GM18868 (cell line): ENCODE measurements around the gene AGAP3.

Source experiments
- ATAC-seq: cut with Tn5 transposase; IDR thresholded peaks from one replicate; pipeline ENCODE4 v1.9.1; 2021; ENCODE audit warnings: mild to moderate bottlenecking, moderate library complexity; ENCODE audit not compliant: unreplicated experiment

The AGAP3 gene

DNA sequence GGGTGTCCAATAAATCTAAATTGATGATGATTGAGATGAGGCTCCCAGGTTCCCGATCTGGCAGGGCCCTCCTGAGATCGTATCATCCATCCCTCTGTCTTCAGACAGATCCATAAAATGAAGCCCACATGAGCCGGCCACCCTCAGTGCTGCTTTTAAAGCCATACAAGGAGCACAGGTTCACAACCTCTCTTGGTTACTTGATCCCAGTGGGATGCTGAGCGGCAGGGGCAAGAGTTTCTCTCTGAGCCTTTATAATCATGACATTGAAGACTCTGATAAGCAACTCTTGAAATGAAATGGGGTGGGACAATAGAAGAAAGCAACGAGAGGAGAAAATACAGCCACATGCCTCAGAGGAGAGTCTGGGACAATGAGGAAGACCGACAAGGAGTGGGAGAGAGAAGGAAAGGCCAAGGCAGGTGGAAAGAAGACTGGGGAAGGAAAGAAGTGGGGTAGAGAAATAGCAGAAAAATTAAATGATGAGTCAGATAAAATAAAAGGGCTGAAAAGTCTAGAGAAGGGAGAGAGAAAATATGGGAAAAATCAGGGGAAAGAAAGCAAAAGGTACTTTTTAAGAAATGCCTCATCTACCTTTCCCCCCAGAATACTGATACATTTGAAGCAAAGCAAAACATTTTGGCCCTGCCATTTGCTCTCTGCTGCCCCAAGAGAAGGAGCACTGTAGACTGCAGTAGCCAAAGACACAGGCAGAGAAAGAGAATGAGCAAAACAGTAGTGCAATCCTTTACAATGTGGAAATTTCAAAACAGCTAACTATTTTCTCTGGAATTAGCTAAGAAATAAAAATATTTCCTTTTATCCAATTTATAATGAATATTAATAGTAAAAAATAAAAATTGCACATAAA, 66.6 kb downstream of the AGAP3 start:
- ATAC-seq, result no peak

DNA sequence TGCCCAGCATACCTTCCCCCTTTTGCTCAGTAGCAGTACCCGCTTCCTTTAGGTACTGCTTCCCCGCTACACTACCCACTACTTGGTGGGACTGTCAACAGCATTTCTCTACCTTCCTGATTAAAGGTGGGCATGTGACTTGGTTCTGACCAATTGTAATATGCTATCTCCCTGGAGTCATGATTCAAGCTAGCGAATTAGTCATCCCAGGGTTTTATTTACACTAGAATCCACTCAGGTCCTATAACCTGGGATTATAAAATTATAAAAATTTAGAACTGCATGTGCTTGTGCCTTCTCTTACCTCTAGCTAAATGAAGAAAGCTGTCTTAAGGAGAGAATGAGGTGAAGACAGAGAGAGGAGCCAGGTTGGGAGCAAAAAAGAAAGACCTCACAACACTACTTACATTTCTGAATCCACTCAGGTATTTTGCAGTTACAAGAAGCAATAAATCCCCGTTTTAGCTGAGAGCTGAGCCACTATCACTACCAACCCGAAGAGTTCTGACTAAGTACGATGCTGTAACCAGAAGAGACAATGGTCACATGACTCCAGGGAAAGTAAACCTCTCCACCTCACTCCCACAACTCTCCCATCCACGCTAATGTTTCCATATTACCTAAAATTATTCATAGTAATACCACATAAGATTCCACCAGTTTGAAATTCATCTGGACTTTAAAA, 71.5 kb downstream of the AGAP3 start:
- ATAC-seq, result no peak

DNA sequence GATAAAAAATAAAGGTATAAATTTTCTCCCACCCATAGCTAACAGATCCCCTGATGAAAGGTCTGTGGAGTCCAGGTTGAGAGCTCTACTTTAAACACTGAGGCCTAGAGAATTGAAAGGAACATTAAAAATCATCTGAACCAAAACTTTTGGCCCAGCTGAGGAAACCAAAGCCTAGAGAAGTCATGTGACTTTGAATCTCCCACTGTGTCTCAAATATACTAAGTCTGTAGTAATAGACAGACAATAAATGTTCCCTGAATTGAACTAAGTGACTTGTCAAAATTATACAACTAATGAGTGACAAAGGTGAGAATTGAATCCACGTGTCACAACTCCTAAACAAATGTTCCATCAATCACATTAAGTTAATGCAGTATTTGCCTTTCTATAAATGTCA, 75.5 kb downstream of the AGAP3 start:
- ATAC-seq, result no peak

DNA sequence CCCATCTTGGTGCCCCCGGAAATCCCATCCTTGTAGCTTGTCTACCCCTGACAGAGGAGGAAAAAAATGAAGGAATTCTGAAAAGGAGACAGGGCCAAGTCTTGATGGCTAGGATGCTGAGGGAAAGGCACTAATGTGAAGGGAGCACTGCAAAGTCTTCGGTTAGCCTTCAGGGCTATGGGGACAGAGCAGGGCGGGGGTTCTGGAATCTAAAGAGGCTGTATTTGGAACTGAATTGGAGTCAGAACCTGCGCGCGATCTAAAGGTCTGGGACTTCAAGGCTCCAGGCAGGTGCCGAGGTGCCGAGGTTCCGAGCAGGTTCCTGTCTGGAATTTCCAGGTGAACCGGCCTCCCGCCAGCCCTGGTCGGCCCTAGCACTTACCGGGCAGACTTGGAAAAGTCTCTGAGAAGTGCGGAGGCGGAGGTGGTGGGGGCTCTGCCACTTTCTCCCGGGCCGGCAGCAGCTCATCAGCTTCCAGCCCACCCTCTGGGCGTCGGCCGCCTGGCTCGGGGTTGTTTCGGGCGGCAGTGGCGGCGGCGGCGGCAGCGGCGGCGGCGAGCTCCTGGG, 80.4 kb downstream of the AGAP3 start:
- ATAC-seq, result no peak

DNA sequence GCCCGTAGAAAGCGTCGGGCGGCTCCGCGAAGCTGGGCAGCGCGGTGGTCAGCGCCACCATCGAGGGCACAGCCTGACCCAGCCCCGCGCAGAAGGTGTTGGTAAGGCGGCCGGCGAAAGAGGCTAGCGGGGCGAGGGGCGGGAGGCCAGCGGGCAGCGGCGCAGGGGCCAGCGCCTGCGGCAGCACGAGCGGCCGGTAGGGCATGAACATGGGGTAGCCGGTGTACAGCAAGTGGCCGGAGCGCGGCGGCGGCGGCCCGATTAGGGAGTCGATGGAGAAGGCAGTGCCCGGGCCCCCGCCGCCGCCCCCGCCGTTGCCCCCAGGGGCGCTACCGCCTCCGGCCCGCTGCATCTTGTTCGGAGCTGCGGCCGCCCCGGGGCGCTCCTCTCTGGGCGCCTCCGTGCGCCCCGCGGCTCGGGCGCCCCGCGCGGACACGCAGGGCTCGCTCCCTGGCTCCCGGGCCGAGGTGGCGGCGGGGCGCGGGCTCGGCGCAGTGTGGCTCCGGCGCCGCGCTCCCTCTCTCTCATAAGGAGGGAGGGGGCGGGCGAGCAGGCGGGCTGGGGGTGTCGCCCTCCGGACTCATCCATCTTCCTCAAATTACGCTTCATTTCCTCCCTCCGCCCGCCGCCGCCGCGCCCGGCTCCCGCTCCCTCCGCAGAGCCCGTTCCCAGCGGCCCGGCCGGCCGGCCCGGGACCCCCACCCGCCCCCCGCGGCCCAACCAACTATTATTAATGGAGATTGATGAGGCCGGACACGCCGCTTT, 81.1 kb downstream of the AGAP3 start, which contains the start of gene GBX1:
TSS of gene GBX1 (minus strand) at position 498 of the 765 bp plus-strand sequence. CDS start at position 352, 146 bp downstream.
- no peak for ATAC-seq

DNA sequence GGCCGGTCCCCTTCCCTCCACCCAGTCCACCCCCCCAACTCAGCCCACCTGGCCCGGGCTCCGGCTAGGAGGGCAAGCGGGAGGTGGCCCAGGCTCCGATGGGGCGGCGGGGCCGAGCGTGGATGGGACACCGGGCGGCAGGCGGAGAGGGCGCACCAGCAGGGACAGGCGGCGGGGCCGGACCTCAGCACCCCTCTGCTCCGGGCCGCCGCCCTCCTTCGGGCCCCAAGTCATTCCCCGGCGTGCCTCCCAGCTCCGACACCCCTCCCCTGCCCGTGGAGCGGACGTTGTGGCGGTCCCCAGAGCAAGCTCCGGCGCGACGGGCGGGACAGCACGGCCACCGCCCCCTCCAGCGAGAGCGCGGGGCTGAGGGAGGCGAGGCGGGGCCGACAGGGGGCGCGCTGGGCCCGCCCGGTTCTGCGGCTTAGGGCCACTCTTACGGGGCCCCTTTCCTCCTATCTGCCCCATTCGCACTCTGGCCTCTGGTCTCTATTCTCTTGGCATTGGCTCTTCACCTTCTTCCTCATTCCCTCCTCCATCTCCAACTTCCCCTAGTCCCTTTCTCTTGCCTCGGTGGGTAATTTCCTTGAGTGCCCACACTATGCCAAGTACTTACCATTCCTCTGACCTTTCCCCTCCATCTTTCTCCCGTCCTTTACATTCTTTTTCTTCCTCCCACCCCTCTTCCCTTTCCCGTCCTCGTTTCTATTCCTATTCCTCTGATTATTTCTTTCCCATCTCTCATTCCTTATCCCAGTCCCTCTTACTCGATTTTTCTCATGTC, 81.9 kb downstream of the AGAP3 start:
- ATAC-seq, result no peak

DNA sequence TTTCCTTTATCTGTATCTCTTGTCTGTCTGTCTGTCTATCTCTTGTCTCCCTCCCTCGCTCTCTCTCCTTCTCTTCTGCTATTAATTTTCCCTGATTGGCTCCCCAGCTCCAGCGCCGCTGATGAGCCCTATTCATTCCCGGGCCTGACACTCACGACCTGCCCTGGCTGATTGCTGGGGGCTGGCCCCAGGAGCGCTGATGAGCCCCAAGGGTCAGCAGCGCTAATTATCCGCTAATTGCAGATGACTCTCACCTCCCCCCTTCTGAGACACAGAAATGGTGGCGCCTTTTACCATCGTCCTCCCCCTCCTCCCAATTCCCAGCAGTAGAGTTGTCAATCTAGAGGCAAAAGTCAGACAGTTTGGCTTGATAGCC, 82.5 kb downstream of the AGAP3 start:
- ATAC-seq, result no peak

DNA sequence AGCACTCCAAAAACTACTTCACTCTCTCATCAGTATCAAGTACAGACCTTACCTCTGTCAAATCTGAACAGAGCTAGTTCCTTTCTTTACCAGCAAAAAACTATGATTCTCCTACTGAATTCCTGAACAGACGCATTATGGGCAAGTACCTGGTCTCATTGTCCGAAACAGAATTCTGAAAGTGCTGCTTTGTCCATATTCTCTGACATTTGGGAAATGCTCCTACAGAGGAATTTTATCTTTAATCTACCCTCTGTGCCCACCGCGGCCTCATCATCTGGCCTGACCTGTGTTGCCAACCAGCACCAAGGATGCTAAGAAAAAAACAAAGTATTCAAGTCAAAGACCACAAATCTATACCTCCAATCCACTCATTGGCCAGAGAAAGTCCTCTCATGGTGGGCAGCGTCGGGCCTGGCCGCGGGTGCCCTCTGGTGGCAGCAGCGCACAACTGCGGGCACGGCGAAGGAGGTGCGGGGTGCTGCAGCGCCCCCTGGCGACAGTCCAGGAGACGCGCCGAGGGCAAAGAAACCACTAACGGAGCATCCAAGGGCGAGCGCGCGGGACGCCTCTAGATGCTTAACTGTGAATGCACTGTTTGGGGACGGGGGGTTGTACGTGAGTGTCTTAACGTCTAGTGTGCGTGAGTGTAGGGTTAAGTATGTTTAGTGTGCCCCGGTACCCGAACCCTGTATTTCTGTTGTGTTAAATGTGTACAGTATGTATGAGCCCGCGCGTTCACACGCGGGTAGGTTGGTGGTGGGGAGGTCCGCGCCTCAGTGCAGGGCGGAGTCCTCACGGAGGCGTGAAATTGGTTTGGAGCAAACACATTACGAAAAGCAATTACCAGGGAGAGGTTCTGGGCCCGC, 86.2 kb downstream of the AGAP3 start:
- peak; percentile 73 for ATAC-seq

DNA sequence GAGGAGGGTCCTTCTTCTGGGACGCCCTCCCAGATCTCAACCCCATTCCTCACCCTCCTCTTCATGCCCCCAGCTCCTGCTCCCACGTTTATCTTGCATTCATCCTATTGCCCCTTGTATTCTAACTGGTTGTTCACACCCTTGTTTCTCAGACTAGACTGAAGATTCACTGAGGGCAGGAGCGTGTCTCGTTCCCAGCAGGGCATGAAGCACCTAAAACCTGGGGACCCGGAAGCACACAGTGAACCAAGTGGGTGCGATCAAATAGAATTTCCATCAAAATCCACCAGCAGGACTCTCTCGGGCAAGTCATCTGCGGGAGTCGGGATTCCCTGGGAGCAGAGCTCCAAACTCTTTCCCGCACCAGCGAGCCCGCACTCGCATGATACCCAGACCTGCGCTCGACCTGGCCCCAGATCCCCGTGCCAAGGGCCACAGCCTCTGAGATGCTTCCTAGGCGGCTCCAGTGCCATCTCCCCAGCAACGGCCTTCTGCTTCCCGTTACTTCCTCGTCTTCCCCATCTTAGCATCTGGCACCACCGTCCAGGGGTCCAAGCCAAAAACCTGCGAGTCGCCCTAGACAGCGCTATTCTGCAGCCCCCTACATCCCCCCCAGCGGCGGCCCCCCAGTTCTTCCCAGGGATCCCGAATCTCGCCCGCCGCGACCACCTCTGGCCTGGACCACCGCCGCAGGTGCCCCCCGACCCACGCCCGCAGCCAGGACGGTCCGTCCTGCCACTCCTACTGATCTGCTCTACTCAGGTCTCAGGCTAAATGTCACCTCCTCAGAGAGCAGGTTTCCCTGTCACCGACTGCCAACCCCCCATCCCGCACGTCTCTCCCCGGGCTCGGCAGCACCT, 87.3 kb downstream of the AGAP3 start:
- ATAC-seq, result no peak

DNA sequence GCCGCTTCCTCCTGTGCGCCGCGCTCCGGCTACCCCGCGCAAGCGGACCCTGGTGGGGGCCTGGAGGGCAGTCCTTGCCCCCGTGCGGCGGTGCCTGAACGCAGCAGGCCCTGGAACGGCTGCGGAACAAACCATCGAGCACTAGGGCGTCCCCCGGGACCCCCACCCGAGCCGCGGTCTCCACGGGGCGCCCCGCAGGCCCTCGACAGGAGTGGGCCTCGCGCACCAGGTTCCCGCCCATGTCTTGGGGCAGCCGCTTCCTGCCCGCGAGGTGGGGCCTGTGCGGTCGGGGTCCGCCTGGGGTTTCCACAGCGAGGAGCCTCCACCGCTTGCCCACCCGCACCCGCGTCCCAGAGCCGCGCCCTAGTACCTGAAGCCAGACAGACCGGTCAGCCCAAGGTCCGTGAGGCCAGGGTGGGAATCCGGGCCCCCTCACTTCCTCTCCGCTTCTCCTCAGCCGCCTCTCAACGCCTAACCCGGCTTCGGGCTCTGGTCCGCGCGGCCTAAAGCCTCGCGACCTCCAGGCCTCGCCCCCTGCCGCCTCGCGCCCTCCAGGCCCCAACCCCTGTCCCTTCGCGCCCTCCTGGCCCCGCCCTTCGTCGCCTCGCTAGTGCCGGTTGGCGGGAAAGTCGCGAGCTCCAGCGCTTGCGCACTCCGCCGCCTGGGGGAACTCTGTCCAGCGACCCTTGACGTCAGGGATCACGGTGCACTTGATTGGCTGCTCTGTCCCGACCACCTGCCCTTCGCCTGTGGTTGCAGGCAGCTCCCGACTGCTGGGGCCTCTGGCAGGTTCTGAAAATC, 88.2 kb downstream of the AGAP3 start:
- ATAC-seq, result no peak

DNA sequence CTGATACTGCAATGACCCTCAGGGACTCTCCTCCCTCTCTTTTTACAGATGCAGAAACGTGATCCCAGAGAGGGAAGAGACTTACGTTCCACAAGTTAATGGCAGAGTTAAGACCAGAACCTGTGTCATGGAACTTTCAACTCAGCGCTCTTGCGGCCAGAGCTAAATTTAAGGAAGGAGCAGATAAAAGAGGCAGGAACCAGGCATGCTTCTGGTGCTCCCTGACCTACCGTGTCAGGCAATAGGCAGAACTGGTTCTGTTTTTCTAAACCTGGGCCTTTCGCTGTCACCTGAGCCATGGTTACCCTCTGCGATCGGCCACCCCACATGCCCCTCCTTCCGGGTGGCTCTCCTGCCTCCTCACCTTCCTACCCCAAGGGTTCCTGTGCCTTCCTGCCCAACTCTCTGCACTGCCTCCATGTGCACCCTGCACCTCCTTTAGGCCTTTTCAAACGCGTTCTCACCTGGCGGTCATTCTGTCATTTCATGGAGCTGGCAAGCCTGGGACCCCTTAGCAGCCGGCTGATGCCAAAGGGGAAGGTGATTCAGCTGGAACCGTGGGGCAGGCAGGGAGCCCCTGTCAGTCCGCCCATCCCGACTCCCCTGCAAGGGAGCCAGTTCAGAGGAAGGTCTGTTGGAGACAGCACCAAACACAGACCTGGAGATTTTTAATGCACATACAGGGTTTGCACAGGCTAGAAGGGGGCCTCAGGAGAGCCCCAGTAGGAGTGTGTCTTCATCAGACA, 88.9 kb downstream of the AGAP3 start:
- ATAC-seq, result no peak

DNA sequence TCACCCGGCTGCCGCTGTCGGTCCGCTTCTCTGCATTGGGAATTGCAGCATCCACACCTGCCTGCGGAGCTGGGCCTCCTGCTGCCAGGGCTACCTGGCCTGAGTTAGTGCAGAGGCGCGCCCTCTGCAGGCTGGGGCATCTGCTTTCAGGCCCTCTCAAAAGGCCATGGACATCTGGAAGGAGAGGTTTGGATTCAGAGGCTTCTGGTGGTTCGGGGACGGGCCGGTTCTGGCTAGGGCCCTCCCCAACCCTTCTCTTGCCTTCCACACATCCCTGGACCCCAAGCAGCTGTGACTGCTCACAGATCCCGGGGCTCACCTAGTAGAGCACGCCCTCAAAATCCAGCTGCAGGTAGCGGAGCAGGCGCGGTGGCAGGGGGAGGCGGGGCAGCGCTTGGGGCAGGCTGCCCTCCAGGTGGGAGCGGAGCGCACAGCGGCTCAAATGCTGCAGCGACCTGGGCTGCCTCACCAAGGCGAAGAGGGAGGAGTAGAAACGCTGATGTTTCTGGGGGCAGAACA, 89.6 kb downstream of the AGAP3 start:
- no peak for ATAC-seq

DNA sequence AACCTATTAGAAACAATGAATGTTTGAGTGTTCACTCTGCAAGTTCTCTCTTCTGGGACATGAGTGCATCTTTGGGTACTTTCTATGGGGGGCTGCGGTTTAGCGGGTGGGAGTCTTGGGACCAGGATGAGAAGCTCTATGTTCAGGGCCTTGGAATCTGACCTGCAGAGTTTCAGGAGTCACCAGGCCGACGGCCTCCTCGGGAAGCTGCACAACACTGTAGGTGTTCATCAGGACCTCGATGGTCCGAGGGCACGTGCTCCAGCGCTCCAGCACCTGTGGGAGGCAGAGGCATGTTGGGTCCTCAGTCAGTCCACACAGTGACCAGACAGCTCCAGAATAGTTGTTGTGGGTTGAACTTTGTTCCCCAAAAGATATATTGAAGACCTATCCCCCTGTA, 90.1 kb downstream of the AGAP3 start:
- no peak for ATAC-seq

DNA sequence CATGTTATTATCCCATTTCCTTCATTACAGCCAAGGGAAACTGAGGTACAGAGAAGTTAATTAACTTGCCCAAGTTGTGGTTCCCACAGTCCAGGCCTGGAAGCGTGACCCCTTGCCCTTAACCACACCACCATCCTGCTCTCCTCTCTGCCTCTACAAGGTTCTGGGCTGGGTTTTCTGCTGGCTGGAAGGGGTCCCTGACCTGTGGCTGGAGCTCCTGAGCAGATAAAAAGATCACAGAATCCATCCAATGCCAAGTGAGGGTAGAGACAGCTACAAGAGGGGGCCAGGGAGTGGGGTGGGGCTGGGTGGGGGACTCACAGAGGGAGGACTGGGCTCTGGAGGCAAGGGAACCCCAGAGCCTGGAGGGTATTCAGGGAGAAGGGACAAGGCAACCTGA, 91.0 kb downstream of the AGAP3 start:
- no peak for ATAC-seq

DNA sequence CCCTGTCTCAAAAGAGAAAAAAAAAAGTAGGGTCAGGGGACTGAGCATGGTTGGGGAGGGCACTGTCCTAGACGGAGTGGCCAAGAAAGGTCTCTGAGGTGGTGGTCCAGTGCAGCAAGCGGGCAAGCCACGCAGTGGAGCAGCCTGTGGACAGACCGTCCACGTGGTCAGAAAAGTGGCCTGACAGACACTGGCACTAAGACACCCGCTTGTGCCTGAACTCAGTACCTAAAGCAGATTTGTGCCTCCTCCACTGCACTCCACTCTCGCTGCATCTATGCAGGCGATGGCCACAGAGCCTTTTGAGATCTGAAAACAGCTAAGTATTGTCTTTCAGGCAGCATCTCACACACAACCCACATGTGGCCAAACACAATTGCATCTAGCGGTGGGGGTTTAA, 92.0 kb downstream of the AGAP3 start:
- ATAC-seq, result no peak

DNA sequence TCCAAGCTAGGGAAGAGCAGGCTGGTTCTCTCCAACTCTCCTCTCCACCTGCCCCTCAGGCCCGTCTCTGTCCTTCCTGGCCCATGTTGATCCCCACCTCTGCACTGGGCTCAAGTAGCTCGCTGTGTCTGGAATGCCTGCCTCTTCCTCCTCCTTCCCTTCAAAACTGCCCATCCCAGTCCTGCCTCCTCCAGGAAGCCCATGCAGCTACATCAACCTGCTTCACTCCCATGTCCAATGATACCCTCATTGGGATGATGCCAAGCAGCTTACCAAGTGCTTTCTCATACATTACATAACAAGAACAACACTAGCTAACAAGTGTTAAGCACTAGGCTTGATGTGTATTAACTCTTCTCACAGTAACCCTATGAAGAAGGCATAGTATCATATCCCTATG, 92.6 kb downstream of the AGAP3 start:
- no peak for ATAC-seq
